Bronchial epithelial cell (primary cell): ENCODE measurements around the gene SLF1. TPM values are rescaled to one million over a fixed set of nuclear protein-coding genes. Genes with fewer than 3 reads are reported as not detected.
A peak's percentile ranks its signal among the peaks of the same experiment; 100 is the strongest.
"Not testable (repeated sequence)": the region's sequence is repeated elsewhere in the genome, so short reads cannot be mapped to it uniquely, and the experiment has no call there.

Experiments used
- DNase-seq: peaks from one replicate; pipeline ENCODE4 v3.0.0-alpha.2; 2010; ENCODE audit warnings: low read depth
- FAIRE-seq: peaks from 2 replicates; lab custom pipeline; 2011; peaks lifted over from hg19 to GRCh38; lab: Jason Lieb, UNC
- H3K27me3 ChIP-seq: 2 replicates; pipeline ENCODE4 v1.5.1; 2011; ENCODE audit warnings: low read length; ENCODE audit not compliant: control insufficient read depth, insufficient read depth
- H3K36me3 ChIP-seq: 2 replicates; pipeline ENCODE4 v1.5.1; 2011; ENCODE audit warnings: low read length; ENCODE audit not compliant: control insufficient read depth, insufficient read depth
- H3K4me3 ChIP-seq: 2 replicates; pipeline ENCODE4 v1.5.1; 2011; ENCODE audit warnings: mild to moderate bottlenecking, low read depth, low read length, control low read depth
- CTCF ChIP-seq: IDR thresholded peaks from 2 replicates; pipeline ENCODE4 v1.5.1; 2011; ENCODE audit warnings: mild to moderate bottlenecking, moderate library complexity, low read length, control low read depth, inconsistent platforms; ENCODE audit not compliant: insufficient read depth, severe bottlenecking
- total RNA-seq: library from RNA; depleted of rRNA; stranded (reverse); fragments of >200 nt; gene quantifications from 2 replicates; pipeline ENCODE4 v1.2.1, GENCODE V29; 2014

Gene SLF1
- total RNA-seq = 2.9 and 4.6 TPM in 2 replicates

GRCh38 chr5:94618493-94619328, at the start of gene SLF1, which contains the start of gene KIAA0825:
Gene SLF1 (plus strand): TSS chr5:94618669. CDS start chr5:94628811, 10,142 bp downstream.
Gene KIAA0825 (minus strand): TSS chr5:94618604. CDS start chr5:94537126, 81,478 bp downstream.
- DNase-seq (peak; percentile 81), FAIRE-seq (peak; percentile 94)
- TF ChIP-seq CTCF = no peak
- H3K36me3 ChIP-seq = no peaks in the 10 kb centered on the region
- peak within 1 kb of the TSS; percentile 84 for H3K4me3 ChIP-seq
- H3K27me3 ChIP-seq = no peaks in the 10 kb centered on the region

GRCh38 chr5:94571415-94571814, 47.1 kb upstream of the SLF1 start:
- no peak for TF ChIP-seq CTCF
- no peak for DNase-seq
- FAIRE-seq = no peak
- no peaks in the 10 kb centered on the region for H3K27me3 ChIP-seq
- no peak overlapping the region for H3K4me3 ChIP-seq
- H3K36me3 ChIP-seq = no peaks in the 10 kb centered on the region

GRCh38 chr5:94573349-94573748, 45.1 kb upstream of the SLF1 start:
- DNase-seq, H3K36me3 ChIP-seq, H3K27me3 ChIP-seq, FAIRE-seq, H3K4me3 ChIP-seq: not testable (repeated sequence)

GRCh38 chr5:94575196-94575595, 43.3 kb upstream of the SLF1 start:
- Histone ChIP-seq H3K36me3 (no peaks in the 10 kb centered on the region), H3K4me3 (no peak overlapping the region), H3K27me3 (no peaks in the 10 kb centered on the region)
- TF ChIP-seq CTCF = no peak
- no peak for FAIRE-seq
- peak; percentile 52 for DNase-seq

- H3K4me3 ChIP-seq = no peak overlapping the region
- no peak for TF ChIP-seq CTCF
- no peak for FAIRE-seq
Measured at GRCh38 chr5:94577466-94578245, 40.8 kb upstream of the SLF1 start.

GRCh38 chr5:94595281-94595840, 23.1 kb upstream of the SLF1 start:
- H3K27me3 ChIP-seq = no peaks in the 10 kb centered on the region
- DNase-seq (no peak), FAIRE-seq (no peak)
- H3K4me3 ChIP-seq = no peak overlapping the region
- H3K36me3 ChIP-seq = no peaks in the 10 kb centered on the region
- TF ChIP-seq CTCF = no peak

More at GRCh38 chr5:94577466-94578245, 40.8 kb upstream of the SLF1 start:
- Histone ChIP-seq H3K36me3 (no peaks in the 10 kb centered on the region), H3K27me3 (no peaks in the 10 kb centered on the region)
- no peak for DNase-seq
